ENCODE data around the gene PCDHA11. TPM values are rescaled to one million over a fixed set of nuclear protein-coding genes. Genes with fewer than 3 reads are reported as not detected.

Gene PCDHA11
- total RNA-seq, 1 donor from 2014 or later: 1.2 TPM

Other genes with a start within 250 kb of the PCDHA11 start
- gene CD14, start 235.8 kb upstream of the PCDHA11 start, total RNA-seq (ENCODE audit: insufficient read depth, low replicate concordance): 66.7 TPM
- 7.5 TPM for gene TMCO6, start 229.5 kb upstream of the PCDHA11 start, total RNA-seq (ENCODE audit: insufficient read depth, low replicate concordance)
- gene NDUFA2, start 221.3 kb upstream of the PCDHA11 start, total RNA-seq (ENCODE audit: insufficient read depth, low replicate concordance): 32.7 TPM
- gene IK, start 221.1 kb upstream of the PCDHA11 start, total RNA-seq (ENCODE audit: insufficient read depth, low replicate concordance): 124 TPM
- gene WDR55, start 204.1 kb upstream of the PCDHA11 start, total RNA-seq (ENCODE audit: insufficient read depth, low replicate concordance): 19.0 TPM
- gene DND1, start 195.4 kb upstream of the PCDHA11 start, total RNA-seq (ENCODE audit: insufficient read depth, low replicate concordance): 0.96 TPM
- gene HARS1, start 177.6 kb upstream of the PCDHA11 start, total RNA-seq (ENCODE audit: insufficient read depth, low replicate concordance): 31.1 TPM
- 20.0 TPM for gene HARS2, start 177.5 kb upstream of the PCDHA11 start, total RNA-seq (ENCODE audit: insufficient read depth, low replicate concordance)
- 35.4 TPM for gene ZMAT2, start 168.5 kb upstream of the PCDHA11 start, total RNA-seq (ENCODE audit: insufficient read depth, low replicate concordance)
- 5.3 TPM for gene PCDHA1, start 82.8 kb upstream of the PCDHA11 start, total RNA-seq (ENCODE audit: insufficient read depth, low replicate concordance)
- gene PCDHA2, start 74.1 kb upstream of the PCDHA11 start, total RNA-seq (ENCODE audit: insufficient read depth, low replicate concordance): 3.4 TPM
- 4.3 TPM for gene PCDHA3, start 67.9 kb upstream of the PCDHA11 start, total RNA-seq (ENCODE audit: insufficient read depth, low replicate concordance)
- 1.9 TPM for gene PCDHA4, start 61.9 kb upstream of the PCDHA11 start, total RNA-seq (ENCODE audit: insufficient read depth, low replicate concordance)
- gene PCDHA5, start 47.3 kb upstream of the PCDHA11 start, total RNA-seq (ENCODE audit: insufficient read depth, low replicate concordance): 8.4 TPM
- gene PCDHA6, start 41.0 kb upstream of the PCDHA11 start, total RNA-seq (ENCODE audit: insufficient read depth, low replicate concordance): 3.1 TPM
- 3.9 TPM for gene PCDHA7, start 34.7 kb upstream of the PCDHA11 start, total RNA-seq (ENCODE audit: insufficient read depth, low replicate concordance)
- 6.0 TPM for gene PCDHA8, start 27.8 kb upstream of the PCDHA11 start, total RNA-seq (ENCODE audit: insufficient read depth, low replicate concordance)
- gene PCDHA9, start 20.6 kb upstream of the PCDHA11 start, total RNA-seq (ENCODE audit: insufficient read depth, low replicate concordance): 0.96 TPM
- 2.6 TPM for gene PCDHA10, start 13.1 kb upstream of the PCDHA11 start, total RNA-seq (ENCODE audit: insufficient read depth, low replicate concordance)
- 2.9 TPM for gene PCDHA12, start 6.4 kb downstream of the PCDHA11 start, total RNA-seq (ENCODE audit: insufficient read depth, low replicate concordance)
- gene PCDHA13, start 13.2 kb downstream of the PCDHA11 start, total RNA-seq (ENCODE audit: insufficient read depth, low replicate concordance): 2.6 TPM
- gene PCDHAC1, start 57.3 kb downstream of the PCDHA11 start, total RNA-seq (ENCODE audit: insufficient read depth, low replicate concordance): 2.9 TPM
- 3.4 TPM for gene PCDHAC2, start 97.5 kb downstream of the PCDHA11 start, total RNA-seq (ENCODE audit: insufficient read depth, low replicate concordance)
- 0.24 TPM for gene PCDHB1, start 182.4 kb downstream of the PCDHA11 start, total RNA-seq (ENCODE audit: insufficient read depth, low replicate concordance)
- gene PCDHB2, start 225.7 kb downstream of the PCDHA11 start, total RNA-seq (ENCODE audit: insufficient read depth, low replicate concordance): 6.5 TPM
- 0.72 TPM for gene PCDHB3, start 231.5 kb downstream of the PCDHA11 start, total RNA-seq (ENCODE audit: insufficient read depth, low replicate concordance)